PC-9 (cell line): ENCODE data around the gene DCTN2.

Source experiments
- EZH2 ChIP-seq: fragments of 200-600 bp; sonication (generic); IDR thresholded peaks from 2 replicates; pipeline ENCODE4 v1.8.0; 2017; ENCODE audit warnings: antibody characterized with exemption, low read depth
- TF ChIP-seq, protein P1 (sequence below): fragments of 200-600 bp; sonication (generic); conservative IDR thresholded peaks from 2 replicates; pipeline ENCODE4 v1.6.1; 2017; ENCODE audit warnings: mixed run types, antibody characterized with exemption, mild to moderate bottlenecking, moderate library complexity

DNA sequence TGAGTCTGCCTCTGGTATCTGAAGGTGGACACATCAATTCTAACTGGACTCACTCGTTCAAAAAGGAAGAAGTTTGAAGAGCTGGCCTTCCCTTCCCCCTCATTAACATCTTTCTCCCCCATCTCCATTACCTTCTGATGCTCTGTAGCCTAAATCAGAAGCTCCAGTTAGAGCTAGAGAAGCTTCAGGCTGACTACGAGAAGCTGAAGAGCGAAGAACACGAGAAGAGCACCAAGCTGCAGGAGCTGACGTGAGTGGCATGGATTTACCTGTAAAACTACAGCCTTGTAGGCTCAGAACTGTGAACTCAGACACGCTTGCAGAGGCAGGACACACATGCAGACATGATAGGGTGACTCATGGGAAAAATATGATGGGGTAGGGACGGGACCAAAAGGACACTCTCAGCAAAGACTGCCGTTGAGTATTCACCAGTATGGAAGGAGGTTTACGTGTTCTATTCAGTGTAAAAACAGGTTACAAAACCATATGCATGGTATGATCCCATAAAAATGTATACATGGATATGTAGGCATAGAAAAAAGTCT, 29.7 kb upstream of the DCTN2 start:
- no peak for TF ChIP-seq EZH2
- TF ChIP-seq, protein P1, sequence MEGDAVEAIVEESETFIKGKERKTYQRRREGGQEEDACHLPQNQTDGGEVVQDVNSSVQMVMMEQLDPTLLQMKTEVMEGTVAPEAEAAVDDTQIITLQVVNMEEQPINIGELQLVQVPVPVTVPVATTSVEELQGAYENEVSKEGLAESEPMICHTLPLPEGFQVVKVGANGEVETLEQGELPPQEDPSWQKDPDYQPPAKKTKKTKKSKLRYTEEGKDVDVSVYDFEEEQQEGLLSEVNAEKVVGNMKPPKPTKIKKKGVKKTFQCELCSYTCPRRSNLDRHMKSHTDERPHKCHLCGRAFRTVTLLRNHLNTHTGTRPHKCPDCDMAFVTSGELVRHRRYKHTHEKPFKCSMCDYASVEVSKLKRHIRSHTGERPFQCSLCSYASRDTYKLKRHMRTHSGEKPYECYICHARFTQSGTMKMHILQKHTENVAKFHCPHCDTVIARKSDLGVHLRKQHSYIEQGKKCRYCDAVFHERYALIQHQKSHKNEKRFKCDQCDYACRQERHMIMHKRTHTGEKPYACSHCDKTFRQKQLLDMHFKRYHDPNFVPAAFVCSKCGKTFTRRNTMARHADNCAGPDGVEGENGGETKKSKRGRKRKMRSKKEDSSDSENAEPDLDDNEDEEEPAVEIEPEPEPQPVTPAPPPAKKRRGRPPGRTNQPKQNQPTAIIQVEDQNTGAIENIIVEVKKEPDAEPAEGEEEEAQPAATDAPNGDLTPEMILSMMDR, result no peak
